COLO668 (cell line): Measurements from ENCODE around the gene GRIK4.

ENCODE experiments used
- DNase-seq: peaks from one replicate; lab custom pipeline; 2025; ENCODE audit not compliant: unreplicated experiment; lab: John Stamatoyannopoulos, UW

Gene GRIK4

DNA sequence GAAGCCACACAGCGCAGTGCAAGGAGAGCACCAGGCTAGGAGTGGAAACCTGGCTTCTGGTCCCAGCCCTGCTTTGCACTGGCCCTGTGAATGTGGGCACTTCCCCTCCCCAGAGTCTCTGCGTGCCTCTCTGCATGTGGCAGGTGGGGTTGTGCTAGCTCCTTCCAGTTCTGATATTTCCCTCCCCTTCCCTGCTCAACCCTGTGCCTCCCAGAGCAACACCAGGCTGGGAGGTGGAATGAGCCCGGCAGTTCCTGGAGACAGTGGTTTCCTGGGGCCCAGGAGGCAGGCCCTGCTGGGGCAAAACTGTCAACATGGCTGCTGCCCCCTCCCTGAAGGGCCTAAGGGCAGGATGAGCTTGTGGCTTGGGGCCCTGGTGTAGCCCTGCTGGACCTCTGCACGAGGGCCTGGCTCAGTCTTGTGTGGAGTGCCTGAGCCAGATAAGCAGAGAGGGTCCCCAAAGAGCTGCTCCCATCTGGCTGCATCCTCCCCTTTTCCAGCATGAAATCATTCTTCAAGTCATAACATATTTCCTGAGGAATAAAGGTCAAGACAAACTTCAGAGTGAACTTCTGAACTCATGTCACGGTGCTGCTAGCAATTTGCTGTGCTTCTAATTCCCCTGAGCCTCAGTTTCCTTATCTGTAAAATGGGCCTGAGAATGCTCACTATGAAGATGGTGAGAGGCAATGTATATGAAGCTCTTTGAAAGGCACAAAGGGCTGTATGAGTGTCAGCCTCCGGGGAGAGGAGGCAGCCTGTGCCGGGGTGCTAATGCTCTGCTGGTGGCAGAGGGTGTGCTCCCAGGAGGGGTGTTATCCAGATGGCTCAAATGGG is 116.0 kb downstream of the GRIK4 start:
- DNase-seq: no peak

DNA sequence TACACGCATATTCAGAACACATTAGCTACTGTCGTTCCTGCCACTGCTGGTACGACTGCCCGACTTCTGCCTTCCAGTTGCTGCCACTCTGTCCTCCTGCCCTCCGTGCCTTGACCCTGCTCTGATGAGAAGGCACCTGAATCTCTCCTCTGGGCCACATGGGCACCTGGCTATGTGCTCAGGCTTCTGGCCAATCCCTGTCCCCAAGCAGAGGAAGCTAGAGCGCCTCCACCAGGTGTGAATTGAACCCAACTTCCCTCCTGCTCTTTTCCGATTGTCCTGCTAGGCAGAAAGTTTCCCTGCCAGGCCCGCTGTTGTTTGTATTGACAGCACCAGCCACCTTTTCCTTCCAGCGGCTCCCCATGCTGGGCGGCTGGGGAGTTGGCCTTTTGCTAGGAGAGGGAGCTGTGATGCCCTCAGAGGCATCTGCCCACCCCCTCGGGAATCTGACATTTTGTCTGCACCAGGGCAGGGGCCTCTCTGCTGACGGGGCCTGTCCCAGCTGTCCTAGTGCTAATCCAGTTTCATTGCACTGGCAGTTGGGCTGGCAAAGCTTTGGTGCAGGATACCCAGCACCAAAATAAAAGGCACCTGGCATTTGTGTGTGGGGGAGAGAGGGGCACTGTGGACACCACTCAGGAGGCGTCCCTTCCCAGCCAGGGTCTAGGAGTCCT is 118.0 kb downstream of the GRIK4 start:
- no peak for DNase-seq

DNA sequence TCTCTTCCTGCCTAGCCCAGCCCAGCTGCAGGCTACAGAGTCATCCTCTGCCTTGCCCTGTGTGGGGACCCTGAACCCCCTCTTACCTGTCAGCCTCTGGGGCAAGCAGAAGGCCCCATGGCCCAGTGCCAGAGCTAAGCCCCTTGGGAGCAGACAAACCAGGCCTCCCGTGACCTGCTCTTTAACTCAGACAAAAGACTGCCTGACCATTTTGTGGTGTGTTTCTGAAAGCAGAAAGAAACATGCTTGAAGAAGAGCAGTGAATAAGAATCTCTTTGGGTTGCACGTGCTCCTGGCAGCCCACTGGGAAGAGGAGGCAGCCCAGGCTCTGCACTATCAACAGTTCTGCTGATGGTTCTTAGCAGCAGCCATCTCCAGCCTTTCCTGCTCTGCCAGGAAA is 118.6 kb downstream of the GRIK4 start:
- DNase-seq: no peak

DNA sequence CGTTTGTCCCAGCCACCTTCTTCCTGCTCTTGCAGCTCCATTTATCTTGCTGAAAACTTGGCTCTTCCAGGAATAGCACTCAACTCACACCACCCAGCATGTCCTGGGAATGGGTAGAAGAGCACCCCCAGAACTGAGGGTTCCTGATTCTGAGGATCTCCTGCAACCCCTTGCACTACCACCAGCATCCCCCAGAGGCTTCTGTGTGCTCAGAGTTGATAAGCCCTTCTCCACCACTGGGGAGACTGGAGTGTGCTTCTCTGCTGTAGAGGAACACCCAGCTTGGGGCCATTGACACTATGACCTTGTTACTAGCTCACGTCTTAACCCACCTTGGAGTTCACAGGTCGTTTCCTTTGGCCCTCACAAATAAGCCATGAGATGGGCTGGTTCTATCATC is 121.0 kb downstream of the GRIK4 start:
- no peak for DNase-seq

DNA sequence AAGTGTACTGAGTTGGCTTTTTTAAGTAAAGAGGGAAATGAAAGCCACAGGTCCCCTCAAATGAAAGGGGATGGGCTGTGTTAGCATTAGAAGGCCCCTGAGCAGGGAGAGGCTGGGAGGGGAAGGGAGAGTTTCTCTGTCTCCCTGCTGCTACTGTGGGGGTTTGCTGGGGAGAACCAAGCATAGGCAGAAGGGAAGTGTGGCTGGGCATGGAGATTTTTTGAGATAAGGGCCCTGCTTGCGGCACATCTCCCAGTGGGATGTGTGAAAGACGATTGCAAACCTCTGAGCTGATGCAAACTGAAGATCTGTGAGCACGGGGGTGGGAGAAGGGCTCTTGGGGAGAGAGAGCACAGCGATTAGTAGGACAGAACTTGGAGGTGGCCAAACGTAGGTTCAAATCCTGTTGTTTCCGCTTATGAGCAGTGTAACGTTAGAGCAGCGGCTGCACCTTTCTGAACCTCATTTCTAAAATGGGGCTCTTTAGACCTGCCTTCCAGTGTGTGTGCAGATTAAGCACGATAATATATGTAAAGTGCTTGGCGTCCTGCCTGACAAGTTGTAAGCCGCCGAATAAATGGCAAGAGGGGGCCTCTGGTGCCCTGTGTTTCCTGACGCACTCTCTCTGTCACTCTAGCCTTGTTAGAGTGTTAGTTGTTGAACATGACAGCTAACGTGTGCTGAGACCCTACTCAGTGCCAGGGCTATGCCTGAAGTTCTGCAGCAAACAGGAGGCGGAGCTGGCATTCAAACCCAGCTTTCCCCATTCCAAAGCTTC is 122.3 kb downstream of the GRIK4 start:
- no peak for DNase-seq

DNA sequence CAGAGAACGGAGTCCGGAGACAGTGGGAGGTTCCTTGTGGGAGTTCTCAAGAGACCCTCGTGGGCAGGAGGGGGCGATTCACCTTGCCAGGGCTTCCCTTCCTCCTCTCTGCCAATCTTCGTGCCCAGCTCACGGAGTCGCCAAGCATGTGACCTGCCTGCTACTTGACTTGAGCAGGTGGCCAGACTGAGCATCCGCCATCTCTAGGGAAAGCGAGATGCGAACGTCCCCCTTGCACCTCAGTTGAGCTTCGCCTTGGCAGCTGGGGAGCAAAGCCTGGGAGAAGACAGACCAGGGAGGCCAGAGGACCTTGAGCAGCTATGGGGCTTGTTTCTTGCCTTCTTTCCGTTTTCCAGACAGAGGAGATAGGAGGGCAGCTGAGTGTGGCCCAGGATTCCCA is 123.2 kb downstream of the GRIK4 start:
- no peak for DNase-seq

DNA sequence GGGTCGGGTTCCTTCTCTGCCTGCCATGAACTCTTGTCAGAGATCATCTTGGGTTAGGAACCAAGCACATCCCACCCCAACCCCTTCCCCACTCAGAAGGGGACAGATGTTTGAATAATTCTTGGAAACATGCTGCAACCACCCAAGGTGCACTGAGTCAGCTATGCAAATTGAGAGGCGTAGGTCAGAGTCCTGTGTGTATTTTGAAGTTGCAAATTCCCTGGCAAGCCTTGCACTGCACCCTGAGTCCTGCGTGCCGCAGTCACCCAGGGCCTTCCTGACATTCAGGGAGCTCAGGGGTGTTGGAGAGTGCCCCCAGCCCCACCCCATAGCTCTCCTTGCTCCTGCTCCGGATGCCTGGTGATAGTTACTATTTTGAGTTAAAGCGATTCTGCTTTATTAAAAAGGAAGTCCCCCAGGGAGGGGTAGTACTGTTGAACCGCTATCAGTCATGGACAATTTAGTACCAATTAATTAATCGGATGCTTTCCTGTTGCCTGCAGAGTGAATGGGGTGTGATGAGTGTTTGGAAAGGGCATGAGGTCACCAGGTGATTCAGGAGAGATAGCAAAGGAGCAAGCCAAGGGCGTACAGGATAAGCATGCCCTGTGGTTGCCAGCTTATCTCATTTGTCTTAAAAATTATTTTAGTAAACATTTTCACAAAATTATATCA is 123.7 kb downstream of the GRIK4 start:
- DNase-seq: no peak

DNA sequence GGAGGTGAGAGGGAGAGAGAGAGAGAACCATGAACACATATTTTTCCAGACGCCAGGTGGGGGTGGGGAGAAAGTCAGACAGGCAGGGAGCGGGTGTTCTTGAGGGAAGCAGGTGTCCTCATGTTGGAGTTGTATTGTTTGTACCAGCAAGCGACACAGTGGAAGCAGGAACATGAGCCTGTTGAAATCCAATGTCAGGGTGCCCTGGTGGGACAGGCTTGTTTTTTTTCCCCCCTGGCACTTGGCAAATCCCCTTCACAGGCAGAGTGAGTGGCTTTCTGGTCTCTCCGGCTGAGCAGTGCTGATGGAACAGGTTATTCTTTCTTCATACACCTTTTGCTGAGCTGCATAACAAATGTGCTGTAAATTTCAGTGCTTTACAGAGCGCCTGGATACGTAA is 125.6 kb downstream of the GRIK4 start:
- no peak for DNase-seq

DNA sequence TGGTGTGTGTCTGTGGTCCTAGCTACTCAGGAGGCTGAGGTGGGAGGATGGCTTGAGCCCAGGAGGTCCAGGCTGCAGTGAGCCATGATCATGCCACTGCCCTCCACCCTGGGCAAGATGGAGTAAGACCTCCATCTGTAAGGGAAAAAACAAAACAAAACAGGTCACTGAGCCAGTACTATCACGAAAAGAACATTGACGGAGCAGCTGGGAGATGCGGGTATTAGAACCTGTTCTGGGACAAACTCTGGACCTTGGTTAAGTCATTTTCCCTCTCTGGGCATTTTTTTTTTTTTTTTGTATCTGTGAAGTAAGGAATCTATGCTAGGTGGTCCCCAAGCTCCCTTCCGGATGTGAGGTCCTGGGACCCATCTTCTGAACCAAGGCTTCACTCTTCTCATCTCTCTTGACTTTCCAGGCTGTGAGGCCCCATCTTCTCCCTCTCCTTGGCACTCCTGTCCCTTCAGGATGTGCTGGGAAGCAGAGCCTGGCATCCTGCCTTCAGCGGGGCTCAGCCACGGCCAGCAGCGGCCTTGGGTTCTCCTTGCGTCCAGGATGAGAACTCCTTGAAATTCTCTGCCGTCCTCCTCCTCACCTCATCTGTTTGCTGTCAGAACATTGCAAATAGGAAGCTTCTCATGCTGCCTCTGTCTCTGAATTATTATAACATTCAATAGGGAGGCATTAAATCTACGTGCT is 130.8 kb downstream of the GRIK4 start:
- no peak for DNase-seq

DNA sequence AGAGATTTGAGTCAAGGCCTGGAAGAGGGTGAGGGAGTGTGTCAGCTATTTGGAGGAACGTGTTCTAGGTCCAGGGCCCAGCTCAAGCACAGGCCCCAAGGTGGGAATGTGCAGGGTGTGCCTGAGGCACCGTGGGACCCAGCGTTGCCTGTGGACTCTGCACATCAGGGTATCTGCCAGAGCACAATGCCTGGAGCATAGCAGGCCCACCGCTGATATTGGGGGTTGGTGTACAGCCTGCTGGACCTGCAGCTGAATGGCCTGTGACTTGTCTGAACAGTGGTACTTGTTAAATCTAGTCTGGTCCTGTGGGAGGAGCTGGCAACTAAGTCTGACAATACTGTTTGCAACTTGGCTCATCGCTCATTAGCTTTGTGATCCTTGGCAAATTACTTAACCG is 131.7 kb downstream of the GRIK4 start:
- no peak for DNase-seq

DNA sequence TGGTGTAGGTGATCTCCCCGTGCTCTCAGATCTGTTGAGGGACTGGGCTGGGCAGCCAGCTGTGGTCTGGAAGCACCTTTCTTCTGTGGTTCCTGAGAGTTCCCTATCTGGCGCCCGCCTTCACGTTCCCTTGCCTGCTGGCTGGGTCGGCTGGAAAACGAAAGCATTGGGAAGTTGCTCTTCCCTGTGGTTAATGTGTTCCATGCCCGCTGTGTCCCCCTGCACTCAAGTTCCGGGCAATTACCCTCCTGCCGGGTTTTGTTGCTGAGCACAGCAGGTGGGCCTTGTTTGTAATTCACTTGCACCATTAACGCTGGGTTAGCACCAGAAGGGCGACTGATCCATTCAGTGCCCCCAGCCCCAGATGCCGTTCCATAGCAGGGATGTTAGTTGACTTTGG is 134.1 kb downstream of the GRIK4 start:
- peak; percentile 43 for DNase-seq

DNA sequence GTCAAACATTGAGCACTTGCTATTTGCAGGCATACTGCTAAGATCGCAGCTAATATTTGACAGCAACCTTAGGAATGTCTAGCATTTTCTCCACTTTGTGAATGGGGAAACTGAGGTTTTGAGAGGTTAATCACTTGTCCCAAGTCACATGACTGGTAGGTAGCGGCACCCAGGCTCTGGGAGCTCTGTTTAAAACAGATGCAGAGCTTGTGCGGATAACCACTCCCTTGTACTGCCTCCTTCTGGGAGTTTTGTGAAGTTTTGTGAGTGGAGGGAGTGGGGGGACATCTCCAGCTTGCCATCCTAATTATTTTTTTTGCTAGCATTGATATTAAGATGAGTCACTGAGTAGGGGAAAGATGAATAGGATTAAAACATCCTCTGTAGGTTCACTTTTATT is 134.7 kb downstream of the GRIK4 start:
- no peak for DNase-seq

DNA sequence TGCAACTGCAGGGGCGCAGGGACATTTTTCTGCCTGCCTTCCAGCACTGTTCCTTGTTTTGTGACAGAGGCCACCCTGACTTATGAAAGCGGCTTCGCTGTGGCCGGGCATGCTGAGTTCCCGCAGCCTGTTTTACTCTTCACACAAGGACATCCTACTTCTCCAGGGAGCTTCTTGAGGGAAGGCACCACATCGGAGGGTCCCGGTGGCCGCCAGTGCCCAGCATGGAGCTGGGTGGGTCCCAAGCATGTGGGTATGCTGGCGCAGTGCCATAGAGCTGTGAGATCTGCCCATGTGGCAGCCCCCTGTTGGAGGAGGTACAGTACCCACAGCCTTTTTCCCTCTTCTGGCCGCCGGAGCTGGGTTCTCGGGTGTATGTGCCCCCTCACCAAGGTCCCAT is 136.1 kb downstream of the GRIK4 start:
- no peak for DNase-seq

DNA sequence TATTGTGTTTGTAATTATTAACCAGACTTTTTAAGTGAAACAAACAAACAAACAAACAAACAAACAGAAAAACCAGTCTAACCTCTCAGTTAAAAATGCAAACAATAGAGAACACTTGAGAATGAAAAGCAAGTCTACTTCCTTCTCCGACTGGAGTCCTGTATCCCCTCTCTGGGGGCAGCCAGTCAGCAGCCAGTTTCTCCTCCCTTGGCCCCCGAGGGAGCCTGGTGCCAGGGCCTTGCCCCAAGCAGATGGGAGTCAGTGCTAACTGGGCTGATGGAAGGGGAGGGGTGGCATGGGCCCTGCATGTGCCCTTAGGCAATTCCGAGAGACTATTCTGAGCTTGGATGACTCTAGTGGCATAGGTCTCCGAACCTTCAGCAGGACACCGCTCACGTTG is 137.2 kb downstream of the GRIK4 start:
- DNase-seq: peak; percentile 4

DNA sequence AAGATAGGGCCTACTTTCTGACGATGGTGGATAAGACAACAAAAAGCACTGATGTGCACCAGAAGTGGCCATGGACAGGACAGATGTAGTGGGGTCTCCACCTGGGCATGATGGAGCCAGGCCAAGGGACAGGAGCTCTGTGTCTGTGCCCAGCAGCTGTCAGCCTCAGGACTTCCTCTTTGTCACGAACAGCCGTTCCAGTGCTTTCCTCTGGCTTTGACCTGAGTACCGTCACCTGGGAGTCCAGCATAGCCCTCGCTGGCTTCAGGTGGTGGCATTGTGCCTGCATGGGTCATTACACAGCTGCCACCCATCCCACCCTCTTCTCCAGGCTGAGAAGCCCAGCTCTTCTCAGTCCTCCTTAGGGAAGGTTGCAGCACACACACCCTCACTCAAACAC is 137.8 kb downstream of the GRIK4 start:
- DNase-seq: no peak

DNA sequence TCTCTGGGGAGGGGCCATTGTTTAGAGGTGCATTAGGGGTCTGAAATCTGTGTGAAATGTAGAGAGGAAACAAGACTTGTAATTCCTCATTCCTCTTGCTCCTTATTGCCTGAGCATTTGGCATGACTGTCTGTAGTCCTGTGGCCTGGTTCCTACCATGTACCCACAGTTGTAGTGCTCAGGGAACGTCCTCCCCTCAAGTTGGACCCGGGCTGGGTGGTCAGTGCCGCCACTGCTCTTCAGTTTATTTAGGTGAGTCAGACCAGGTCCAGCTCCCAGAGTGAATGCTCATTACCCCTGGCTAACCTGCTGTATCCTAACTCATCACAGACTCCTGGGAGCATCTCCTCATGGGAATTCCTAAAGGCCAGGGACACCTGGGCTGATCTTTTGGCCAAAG is 139.8 kb downstream of the GRIK4 start:
- DNase-seq: no peak

DNA sequence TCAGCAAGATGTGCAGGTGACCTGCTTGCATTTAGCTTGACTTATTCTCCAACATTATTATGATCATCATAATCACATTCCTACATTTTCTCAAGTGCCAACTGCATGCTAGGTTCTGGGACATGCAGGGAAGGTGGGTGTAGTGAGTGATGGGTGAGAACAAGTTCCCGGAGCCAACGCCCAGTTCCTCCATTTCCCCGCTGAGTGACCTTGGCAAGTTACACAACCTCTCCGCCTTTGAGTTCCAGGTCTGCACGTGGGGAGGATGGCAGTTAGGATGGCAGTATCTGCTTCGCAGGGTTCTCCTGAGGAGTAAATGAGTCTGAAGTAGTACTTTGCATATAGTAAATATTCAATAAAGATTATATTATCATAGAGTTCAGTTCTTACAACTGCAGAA is 140.3 kb downstream of the GRIK4 start:
- no peak for DNase-seq

DNA sequence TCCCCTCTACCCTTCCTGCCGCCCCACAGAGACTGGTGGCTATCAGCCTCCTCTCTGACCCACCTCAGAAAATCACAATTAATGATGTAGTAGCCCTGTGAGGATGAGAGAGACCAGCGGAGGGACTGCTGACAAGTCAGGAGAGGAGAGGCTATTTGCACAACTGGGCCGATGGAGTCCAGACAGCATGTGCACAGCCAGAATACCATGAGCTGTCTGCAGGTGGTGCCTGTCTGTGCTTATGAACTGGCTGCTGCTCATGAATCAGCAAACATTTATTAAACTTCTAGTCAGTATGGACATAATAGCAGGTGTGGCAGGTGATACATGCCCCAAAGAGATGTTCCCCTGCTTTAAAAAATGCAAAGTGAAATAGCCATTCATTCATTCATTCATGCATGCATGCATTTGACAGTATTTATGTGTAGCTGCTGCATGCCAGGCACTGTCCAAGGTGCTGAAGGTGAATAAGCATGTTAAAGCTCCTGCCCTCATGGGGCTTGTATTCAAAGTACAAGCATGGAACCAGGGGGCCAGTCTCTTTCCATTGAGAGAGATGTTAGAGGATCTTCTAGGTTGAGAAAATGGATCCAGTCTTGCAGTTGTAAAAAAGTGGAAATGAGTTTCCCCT is 141.3 kb downstream of the GRIK4 start:
- DNase-seq: no peak

DNA sequence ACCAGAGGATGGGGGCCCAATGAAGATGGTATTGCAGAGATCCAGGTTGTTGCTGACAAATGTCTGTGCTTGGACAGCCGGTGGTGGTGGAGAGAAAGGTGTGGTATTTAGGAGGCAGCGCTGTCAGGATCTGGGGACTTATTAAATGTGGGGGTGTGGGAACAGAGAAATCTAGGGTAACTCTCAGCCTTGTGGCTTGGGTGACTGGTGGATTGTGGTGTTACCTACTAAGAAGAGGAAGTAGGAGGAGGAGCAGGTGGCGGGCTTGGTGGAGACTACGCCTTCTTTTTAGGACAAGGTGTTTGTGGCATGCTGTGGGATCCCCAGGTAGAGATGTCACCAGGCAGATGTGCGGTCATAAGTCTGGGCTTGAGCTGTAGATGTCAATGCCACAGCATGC is 144.0 kb downstream of the GRIK4 start:
- DNase-seq: no peak

DNA sequence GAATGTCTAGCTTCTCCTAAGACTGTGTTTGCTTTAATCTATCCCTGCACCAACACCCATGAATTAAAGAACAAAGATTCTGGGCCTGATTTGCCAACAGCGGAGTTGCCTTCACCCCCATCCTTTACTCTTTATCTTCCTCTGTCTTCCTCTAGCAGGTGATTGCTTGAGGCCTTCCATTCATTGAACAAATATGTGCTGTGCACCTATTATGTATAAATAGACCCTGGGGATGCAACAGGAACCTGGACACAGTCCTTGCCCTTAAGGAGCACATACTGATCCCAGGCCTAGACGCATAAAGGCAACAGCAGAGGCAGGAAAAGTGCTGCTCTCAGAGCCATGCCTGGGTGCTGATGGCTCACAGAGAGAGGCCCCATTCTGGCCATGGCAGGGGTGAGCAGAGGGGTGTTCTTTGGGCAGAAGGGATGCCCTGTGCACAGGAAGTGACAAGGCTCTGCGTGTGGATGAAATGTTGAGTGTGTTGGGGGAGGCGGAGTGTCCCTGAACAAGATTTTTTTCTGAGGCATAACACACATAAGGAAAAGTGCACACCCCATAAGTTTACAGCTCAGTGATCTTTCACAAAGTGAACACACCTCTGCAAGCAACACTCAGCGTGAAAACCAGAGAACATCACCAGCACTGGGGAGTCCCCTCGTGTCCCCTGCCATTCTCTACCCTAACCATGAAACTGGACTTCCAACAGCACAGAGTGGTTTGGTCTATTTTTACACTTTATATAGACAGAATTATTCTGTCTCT is 145.9 kb downstream of the GRIK4 start:
- no peak for DNase-seq
